Measurements from ENCODE around the gene ARAP2.

Gene ARAP2

DNA sequence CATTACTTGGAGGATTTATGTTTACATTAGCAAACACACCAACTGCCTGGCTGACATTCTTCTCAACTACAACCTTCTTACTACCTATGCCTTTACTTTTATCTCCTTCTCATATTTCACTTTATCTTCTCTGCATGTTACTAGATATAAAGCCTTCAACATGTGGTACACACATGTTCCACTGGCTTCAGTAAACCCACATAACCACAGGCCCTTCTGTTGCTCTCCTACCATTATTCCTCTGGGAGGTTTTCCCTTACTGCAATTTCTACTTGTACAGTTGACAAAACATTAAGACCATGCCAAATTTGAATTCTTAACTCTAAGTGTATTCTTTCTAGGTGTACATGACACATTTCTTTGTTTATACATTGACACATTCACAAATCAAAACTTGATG, 133.1 kb downstream of the ARAP2 start:
- no peak for DNase-seq

DNA sequence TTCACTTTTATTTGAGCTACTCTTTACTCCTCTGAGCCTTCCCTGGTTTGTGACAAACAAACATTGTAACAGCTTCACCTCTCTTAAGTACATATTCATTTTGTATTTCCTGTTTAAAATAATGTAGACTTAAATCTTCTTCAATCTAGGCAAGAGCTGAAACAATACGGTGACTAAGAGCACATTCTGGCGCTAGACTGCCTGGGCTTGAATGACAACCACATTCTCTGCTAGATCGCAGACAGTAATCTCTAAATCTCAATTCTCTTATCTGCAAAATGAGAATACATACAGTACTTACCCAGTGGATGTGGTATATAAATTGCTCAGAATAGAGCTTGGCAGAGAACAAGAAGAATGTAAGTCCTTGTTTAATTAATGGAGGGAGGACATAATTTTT, 144.8 kb downstream of the ARAP2 start:
- DNase-seq, result no peak

- no peak for DNase-seq
Observed at GRCh38 chr4:36094995-36095394, 149.3 kb downstream of the ARAP2 start.

DNA sequence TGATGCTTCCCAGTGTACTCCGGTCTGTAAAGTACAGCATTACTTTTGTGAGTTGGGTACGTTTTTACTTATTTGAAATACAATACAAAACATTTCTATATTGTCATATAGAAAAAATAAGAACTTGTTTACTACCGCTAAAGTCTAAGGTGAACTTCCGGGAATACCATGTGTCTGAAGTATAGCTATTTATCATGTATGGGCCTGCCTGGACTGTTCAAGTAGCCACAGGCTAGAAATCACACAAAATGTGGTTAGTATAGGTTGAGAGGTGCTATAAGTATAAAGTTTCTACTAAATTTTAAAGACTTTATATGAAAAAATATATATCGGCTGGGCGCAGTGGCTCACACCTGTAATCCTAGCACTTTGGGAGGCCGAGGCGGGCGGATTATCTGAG, 152.3 kb downstream of the ARAP2 start:
- no peak for DNase-seq

- peak in 1 of 2 experiments; percentile 2 for DNase-seq
Observed at GRCh38 chr4:36088542-36088941, 155.8 kb downstream of the ARAP2 start.

DNA sequence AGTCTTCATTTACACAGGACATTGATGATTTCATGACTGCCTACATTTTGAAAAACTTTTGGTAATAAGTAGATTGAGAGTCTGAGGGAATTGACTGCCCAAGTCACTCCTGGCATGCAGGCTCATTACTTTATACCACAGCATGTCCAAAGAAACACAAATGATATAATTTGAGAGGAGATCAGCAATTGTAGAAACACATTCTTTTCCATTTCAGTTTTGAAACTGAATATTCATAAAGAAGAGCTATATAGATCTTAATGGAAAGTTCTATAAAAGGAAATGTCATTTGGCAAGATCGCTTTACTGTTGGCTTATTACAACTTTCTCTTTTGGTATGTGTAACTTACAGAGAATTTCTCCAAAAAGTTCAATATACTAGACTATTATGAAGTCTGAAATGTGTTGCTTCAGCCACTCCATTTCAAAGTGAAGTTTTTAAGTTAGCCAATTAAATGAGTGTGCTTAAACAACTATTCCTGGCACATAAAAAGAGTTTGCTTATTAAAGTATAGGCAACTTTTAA, 158.0 kb downstream of the ARAP2 start:
- no peak for DNase-seq

DNA sequence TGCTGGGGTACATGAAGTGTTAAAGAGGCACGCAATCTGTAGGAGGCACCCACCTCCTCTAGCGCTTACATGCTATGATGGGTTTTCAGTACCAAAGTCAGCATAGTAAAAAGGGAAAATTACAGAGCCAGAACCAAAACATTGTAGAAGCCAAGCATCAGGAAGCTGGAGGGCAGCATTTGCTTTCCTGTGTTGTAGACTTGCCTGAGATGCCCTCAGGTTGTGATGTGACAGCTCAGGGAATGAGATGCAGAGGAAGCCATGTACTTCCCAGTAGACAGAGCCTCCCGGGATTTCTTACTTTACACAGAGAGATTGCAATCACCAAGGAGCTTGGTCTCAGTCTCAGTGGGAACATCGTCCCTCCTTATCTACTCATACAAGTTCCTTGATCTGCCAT, 161.5 kb downstream of the ARAP2 start:
- DNase-seq, result no peak

GRCh38 chr4:36081185-36081584, 163.1 kb downstream of the ARAP2 start:
- DNase-seq, result no peak

DNA sequence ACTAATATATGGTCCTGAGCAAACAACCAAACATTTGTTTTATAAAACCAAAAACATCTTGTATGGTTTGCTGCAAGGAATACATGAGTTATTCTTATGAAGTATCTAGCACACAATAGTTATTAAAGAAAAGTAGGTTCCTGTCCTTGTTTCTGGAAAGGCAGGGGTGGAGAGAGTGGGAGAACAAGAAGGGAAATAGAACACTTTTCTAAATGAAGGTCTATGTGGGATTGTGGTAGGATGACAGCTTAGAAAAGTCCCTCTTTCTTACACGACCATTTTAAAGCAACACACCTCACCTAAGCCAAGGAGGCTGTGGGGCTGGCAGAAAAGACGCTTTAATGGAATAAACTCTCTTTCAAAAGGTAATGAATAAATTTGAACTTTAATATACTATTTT, 164.6 kb downstream of the ARAP2 start:
- DNase-seq, result no peak

DNA sequence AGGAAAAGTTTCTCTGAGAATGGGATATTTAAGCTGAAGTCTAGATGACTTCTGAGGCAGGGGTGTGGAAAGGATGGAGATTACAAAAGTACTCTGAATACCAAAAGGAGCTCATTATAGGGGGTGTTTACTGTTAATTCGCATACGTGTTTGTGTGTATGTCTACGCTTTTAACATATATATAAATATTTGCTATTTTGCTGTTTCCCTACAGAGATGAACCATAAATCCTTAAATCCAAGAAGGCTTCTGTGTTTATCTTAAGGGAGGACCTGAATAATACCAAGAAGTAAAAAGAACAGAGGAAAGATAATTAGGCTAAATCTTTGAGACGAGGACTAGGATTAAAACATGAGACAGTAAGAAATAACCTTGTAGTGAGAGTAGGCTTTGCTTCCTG, 166.0 kb downstream of the ARAP2 start:
- DNase-seq, result no peak

GRCh38 chr4:36072529-36072928, 171.8 kb downstream of the ARAP2 start:
- DNase-seq, result no peak

- no peak for DNase-seq
Observed at GRCh38 chr4:36067116-36067515, 177.2 kb downstream of the ARAP2 start.

DNA sequence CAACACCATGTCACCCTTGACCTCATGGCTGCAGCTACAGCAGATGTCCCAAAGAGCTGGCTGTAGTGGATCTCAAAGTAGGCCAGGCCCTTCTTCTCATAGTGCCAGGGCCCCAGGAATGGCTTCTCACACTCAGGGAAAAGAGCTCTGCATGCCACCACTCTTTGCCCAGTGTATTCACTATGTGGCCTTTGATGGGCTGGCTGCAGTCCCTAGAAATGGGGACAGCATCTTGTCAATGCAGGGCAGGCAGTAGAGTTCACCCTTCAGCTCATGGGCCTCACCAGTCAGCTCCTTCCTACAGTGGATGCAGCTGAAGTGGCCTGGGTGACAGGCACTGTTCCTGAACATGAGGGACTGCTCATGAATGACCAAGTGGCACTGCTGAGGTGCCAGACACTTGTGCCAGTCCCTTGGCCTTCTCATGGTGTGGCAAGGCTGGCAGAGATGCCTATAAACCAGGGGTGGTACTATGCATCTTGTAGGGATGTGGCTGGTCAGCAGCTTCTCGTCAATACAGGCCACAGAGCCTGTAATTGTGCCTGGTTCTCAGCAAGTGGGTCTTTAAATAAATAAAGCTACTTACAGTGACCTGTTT, 178.9 kb downstream of the ARAP2 start:
- DNase-seq, result no peak

GRCh38 chr4:36064117-36064516, 180.2 kb downstream of the ARAP2 start:
- DNase-seq, result no peak

- no peak for DNase-seq
Observed at GRCh38 chr4:36056136-36056535, 188.2 kb downstream of the ARAP2 start.

GRCh38 chr4:36054694-36055422, 189.5 kb downstream of the ARAP2 start:
- no peak for DNase-seq

GRCh38 chr4:36053930-36054329, 190.4 kb downstream of the ARAP2 start:
- DNase-seq, result no peak

- DNase-seq, result no peak
Observed at GRCh38 chr4:36051634-36052033, 192.7 kb downstream of the ARAP2 start.

GRCh38 chr4:36046026-36046425, 198.3 kb downstream of the ARAP2 start:
- DNase-seq, result no peak

GRCh38 chr4:36043901-36044300, 200.4 kb downstream of the ARAP2 start:
- DNase-seq, result no peak

DNA sequence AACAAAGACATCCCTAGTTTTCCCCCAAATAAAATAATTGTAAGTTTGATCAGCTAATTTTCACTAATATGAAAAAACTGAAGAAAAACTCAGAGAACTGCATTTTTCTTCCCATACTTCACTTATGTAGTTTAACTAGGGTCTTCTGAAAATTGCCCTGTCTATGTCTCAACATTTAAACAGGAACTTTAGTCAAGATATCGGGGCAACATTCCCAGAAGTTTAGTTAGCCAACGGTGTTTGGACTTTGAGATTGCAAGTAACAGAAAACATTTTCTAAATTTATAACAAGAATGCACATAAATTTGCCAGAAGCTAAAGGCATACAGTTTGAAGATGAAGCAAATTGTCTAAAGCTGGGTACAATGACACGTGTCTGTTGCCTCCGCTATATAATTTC, 201.1 kb downstream of the ARAP2 start:
- DNase-seq, result no peak

- DNase-seq, result no peak
Observed at GRCh38 chr4:36042122-36042970, 202.0 kb downstream of the ARAP2 start.

DNA sequence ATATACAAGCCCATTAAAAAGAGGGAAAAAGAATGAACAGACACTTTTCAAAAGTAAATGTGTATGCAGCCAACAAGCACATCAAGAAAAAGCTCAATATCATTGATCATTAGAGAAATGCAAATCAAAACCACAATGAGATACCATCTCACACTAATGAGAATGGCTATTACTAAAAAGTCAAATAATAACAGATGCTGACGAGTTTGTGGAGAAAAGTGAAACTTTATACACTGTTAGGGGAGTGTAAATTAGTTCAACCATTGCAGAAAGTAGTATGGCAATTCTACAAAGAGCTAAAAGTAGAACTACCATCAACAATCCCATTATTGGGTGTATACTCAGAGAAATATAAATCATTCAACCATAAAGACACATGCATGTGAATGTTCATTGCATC, 203.0 kb downstream of the ARAP2 start:
- DNase-seq, result no peak

DNA sequence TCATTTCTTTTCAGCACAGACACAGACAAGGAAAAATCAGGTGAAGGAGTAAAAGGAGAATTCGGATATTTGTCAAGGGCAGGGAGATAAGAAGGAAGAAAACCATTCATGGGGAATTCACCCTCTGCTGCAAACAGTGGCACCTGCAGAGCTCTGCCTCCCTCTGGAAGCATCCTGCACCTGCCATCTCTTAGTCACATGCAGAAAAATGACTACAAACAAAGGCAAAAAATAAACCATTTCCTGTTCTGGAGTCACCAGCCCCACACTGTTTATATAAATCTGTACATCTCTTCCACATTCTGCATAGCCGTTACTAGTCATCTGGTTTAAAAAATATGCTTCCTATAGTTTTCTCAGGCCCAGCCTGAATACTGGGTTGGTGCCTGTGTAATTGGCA, 205.3 kb downstream of the ARAP2 start:
- DNase-seq, result peak in 1 of 2 experiments; percentile 7
